HEK293 (cell line): ENCODE results near the gene PRR29.

ENCODE experiments used
- CTCF ChIA-PET: fragments of 350-600 bp; formaldehyde crosslinking; extraction: SDS; loops from one replicate; lab custom pipeline; 2021; ENCODE audit warnings: antibody characterized with exemption; lab: Yijun Ruan, JAX
- POLR2A ChIA-PET: fragments of 300-600 bp; formaldehyde crosslinking; extraction: SDS; loops from one replicate; lab custom pipeline; 2020; ENCODE audit warnings: antibody characterized with exemption, inconsistent platforms; lab: Yijun Ruan, JAX
- H3K27ac ChIP-seq: fragments of 200-500 bp; sonication (Bioruptor generic); 2 replicates; pipeline ENCODE4 v1.5.1; 2014; ENCODE audit warnings: low read depth, low read length, control low read depth, inconsistent platforms; ENCODE audit errors: extremely low read depth
- H3K36me3 ChIP-seq, 2 experiments: fragments of 200-500 bp in 1 of 2; sonication (Bioruptor generic) in 1 of 2; 1 replicate in 1 of 2; 2 replicates in 1 of 2; pipeline ENCODE4 v1.5.1; 2014 to 2017; ENCODE audit warnings: inconsistent platforms in 2 of 2, low read length in 2 of 2; ENCODE audit not compliant: control insufficient read depth in 2 of 2, insufficient read depth in 1 of 2
- H3K4me1 ChIP-seq: fragments of 200-500 bp; sonication (Bioruptor generic); 2 replicates; pipeline ENCODE4 v1.5.1; 2014; ENCODE audit warnings: mild to moderate bottlenecking, low read length, inconsistent platforms; ENCODE audit not compliant: control insufficient read depth, insufficient read depth
- H3K4me3 ChIP-seq: 2 replicates; pipeline ENCODE4 v1.5.1; 2011; ENCODE audit warnings: low read depth, mild to moderate bottlenecking, control low read depth, low read length, moderate library complexity
- H3K9me3 ChIP-seq: fragments of 200-500 bp; sonication (Bioruptor generic); 2 replicates; pipeline ENCODE4 v1.5.1; 2014; ENCODE audit warnings: low read depth, low read length, inconsistent platforms; ENCODE audit not compliant: control insufficient read depth, insufficient read depth
- ATF2 ChIP-seq: fragments of 450-650 bp; formaldehyde crosslinking; IDR thresholded peaks from 2 replicates; pipeline ENCODE4 v1.5.1; 2016; ENCODE audit warnings: missing biosample characterization, missing genetic modification characterization, low read depth
- HOXC10 ChIP-seq: sonication (generic); formaldehyde crosslinking; IDR thresholded peaks from 2 replicates; pipeline ENCODE4 v1.8.1; 2023; ENCODE audit warnings: mild to moderate bottlenecking, missing genetic modification reagents
- OSR2 ChIP-seq: fragments of 450-650 bp; formaldehyde crosslinking; IDR thresholded peaks from 2 replicates; pipeline ENCODE4 v1.5.1; 2016; ENCODE audit warnings: missing biosample characterization, missing genetic modification characterization
- RBAK ChIP-seq: fragments of 450-650 bp; formaldehyde crosslinking; IDR thresholded peaks from 2 replicates; pipeline ENCODE4 v1.5.1; 2016; ENCODE audit warnings: missing biosample characterization, missing genetic modification characterization
- TRIM28 ChIP-seq: IDR thresholded peaks from 2 replicates; pipeline ENCODE4 v1.6.1; 2011; ENCODE audit warnings: low read length, control low read depth, borderline replicate concordance
- ZBTB6 ChIP-seq: fragments of 450-650 bp; formaldehyde crosslinking; IDR thresholded peaks from 2 replicates; pipeline ENCODE4 v1.5.1; 2017; ENCODE audit warnings: missing biosample characterization, missing genetic modification characterization
- ZIC2 ChIP-seq: fragments of 450-650 bp; formaldehyde crosslinking; IDR thresholded peaks from 2 replicates; pipeline ENCODE4 v1.5.1; 2016; ENCODE audit warnings: missing biosample characterization, missing genetic modification characterization
- ZNF114 ChIP-seq: fragments of 450-650 bp; formaldehyde crosslinking; IDR thresholded peaks from 2 replicates; pipeline ENCODE4 v1.5.0; 2017; ENCODE audit warnings: missing biosample characterization, missing genetic modification characterization
- ZNF132 ChIP-seq: fragments of 450-650 bp; formaldehyde crosslinking; IDR thresholded peaks from 2 replicates; pipeline ENCODE4 v1.5.1; 2017; ENCODE audit warnings: missing biosample characterization, missing genetic modification characterization, borderline replicate concordance
- ZNF138 ChIP-seq: fragments of 450-650 bp; formaldehyde crosslinking; IDR thresholded peaks from 2 replicates; pipeline ENCODE4 v1.5.1; 2016; ENCODE audit warnings: missing biosample characterization, missing genetic modification characterization, borderline replicate concordance
- ZNF19 ChIP-seq: fragments of 450-650 bp; formaldehyde crosslinking; IDR thresholded peaks from 2 replicates; pipeline ENCODE4; 2016; ENCODE audit warnings: missing biosample characterization, missing genetic modification characterization, low read depth
- ZNF221 ChIP-seq: fragments of 450-650 bp; formaldehyde crosslinking; IDR thresholded peaks from 2 replicates; pipeline ENCODE4 v1.5.1; 2017; ENCODE audit warnings: missing biosample characterization, missing genetic modification characterization, borderline replicate concordance
- ZNF223 ChIP-seq: fragments of 450-650 bp; formaldehyde crosslinking; IDR thresholded peaks from 2 replicates; pipeline ENCODE4 v1.5.1; 2016; ENCODE audit warnings: missing biosample characterization, missing genetic modification characterization
- ZNF24 ChIP-seq: fragments of 450-650 bp; formaldehyde crosslinking; IDR thresholded peaks from 2 replicates; pipeline ENCODE4 v1.5.1; 2016; ENCODE audit warnings: missing biosample characterization, missing genetic modification characterization
- ZNF280D ChIP-seq: fragments of 450-650 bp; formaldehyde crosslinking; IDR thresholded peaks from 2 replicates; pipeline ENCODE4 v1.5.1; 2016; ENCODE audit warnings: missing biosample characterization, missing genetic modification characterization
- ZNF311 ChIP-seq: fragments of 450-650 bp; formaldehyde crosslinking; IDR thresholded peaks from 2 replicates; pipeline ENCODE4 v1.5.1; 2017; ENCODE audit warnings: missing biosample characterization, missing genetic modification characterization, borderline replicate concordance
- ZNF404 ChIP-seq: fragments of 450-650 bp; formaldehyde crosslinking; IDR thresholded peaks from 2 replicates; pipeline ENCODE4 v1.5.1; 2017; ENCODE audit warnings: missing biosample characterization, missing genetic modification characterization
- ZNF423 ChIP-seq: fragments of 450-650 bp; formaldehyde crosslinking; IDR thresholded peaks from 2 replicates; pipeline ENCODE4 v1.5.1; 2016; ENCODE audit warnings: missing biosample characterization, missing genetic modification characterization
- ZNF521 ChIP-seq: fragments of 450-650 bp; formaldehyde crosslinking; IDR thresholded peaks from 2 replicates; pipeline ENCODE4 v1.5.1; 2017; ENCODE audit warnings: missing biosample characterization, mild to moderate bottlenecking, missing genetic modification characterization
- ZNF571 ChIP-seq: fragments of 450-650 bp; formaldehyde crosslinking; IDR thresholded peaks from 2 replicates; pipeline ENCODE4 v1.5.0; 2017; ENCODE audit warnings: missing biosample characterization, missing genetic modification characterization
- ZNF610 ChIP-seq: fragments of 450-650 bp; formaldehyde crosslinking; IDR thresholded peaks from 2 replicates; pipeline ENCODE4 v1.5.1; 2016; ENCODE audit warnings: missing biosample characterization, missing genetic modification characterization, borderline replicate concordance
- ZNF658 ChIP-seq: fragments of 450-650 bp; formaldehyde crosslinking; IDR thresholded peaks from 2 replicates; pipeline ENCODE4; 2016; ENCODE audit warnings: missing biosample characterization, missing genetic modification characterization
- ZNF664 ChIP-seq: fragments of 450-650 bp; formaldehyde crosslinking; IDR thresholded peaks from 2 replicates; pipeline ENCODE4 v1.5.1; 2016; ENCODE audit warnings: missing biosample characterization, missing genetic modification characterization
- ZNF747 ChIP-seq: fragments of 450-650 bp; formaldehyde crosslinking; IDR thresholded peaks from 2 replicates; pipeline ENCODE4 v1.5.1; 2016; ENCODE audit warnings: missing biosample characterization, missing genetic modification characterization
- ZNF785 ChIP-seq: fragments of 450-650 bp; formaldehyde crosslinking; IDR thresholded peaks from 2 replicates; pipeline ENCODE4 v1.5.1; 2016; ENCODE audit warnings: missing biosample characterization, missing genetic modification characterization
- ZNF837 ChIP-seq: fragments of 450-650 bp; formaldehyde crosslinking; IDR thresholded peaks from 2 replicates; pipeline ENCODE4 v1.5.1; 2016; ENCODE audit warnings: missing biosample characterization, missing genetic modification characterization

Gene PRR29

GRCh38 chr17:63995626-63996025 is 2.5 kb upstream of the PRR29 start:
- no peak overlapping the region for H3K27ac ChIP-seq
- ChIA-PET POLR2A (no interaction called here), CTCF (interaction anchor here (0.7 kb wide), 1 partner anchor 30 kb away, joined by 3 read pairs; no protein-coding TSS in a partner anchor)
- H3K4me3 ChIP-seq = no peak overlapping the region
- no peaks in the 10 kb centered on the region for H3K36me3 ChIP-seq
- no peaks in the 10 kb centered on the region for H3K9me3 ChIP-seq
- H3K4me1 ChIP-seq = no peaks in the 10 kb centered on the region
- TF ChIP-seq ZNF664 (tag by site-specific recombination) (no peak), ZNF223 (tag by site-specific recombination) (no peak), ATF2 (tag by site-specific recombination) (no peak), OSR2 (tag by site-specific recombination) (no peak), ZNF138 (no peak), ZNF404 (tag by site-specific recombination) (no peak), ZIC2 (tag by site-specific recombination) (no peak), ZNF658 (tag by site-specific recombination) (no peak)

GRCh38 chr17:63996430-63997182 is 1.5 kb upstream of the PRR29 start:
- POLR2A ChIA-PET = no interaction called here
- TF ChIP-seq ZNF132 (tag by site-specific recombination) (no peak), ZNF423 (tag by site-specific recombination) (no peak)
- CTCF ChIA-PET = interaction anchor here (0.5 kb wide), 1 partner anchor 104 kb away, joined by 3 read pairs; no protein-coding TSS in a partner anchor
- H3K27ac ChIP-seq = no peak overlapping the region
- H3K4me1 ChIP-seq = no peaks in the 10 kb centered on the region
- no peaks in the 10 kb centered on the region for H3K9me3 ChIP-seq
- no peaks in the 10 kb centered on the region for H3K36me3 ChIP-seq
- no peak overlapping the region for H3K4me3 ChIP-seq

- Histone ChIP-seq H3K4me1 (no peaks in the 10 kb centered on the region), H3K9me3 (no peaks in the 10 kb centered on the region), H3K27ac (no peak overlapping the region), H3K36me3 (no peaks in the 10 kb centered on the region), H3K4me3 (no peak overlapping the region)
- POLR2A ChIA-PET = no interaction called here
- TF ChIP-seq RBAK (tag by site-specific recombination) = no peak
- TF ChIP-seq ZNF132 (tag by site-specific recombination) = no peak
- TF ChIP-seq HOXC10 (CRISPR knock-in tag) = no peak
- TF ChIP-seq ZNF280D (tag by site-specific recombination) = no peak
- TF ChIP-seq TRIM28 = no peak
- TF ChIP-seq ZNF785 (tag by site-specific recombination) = no peak
- no peak for TF ChIP-seq ZNF521 (tag by site-specific recombination)
- TF ChIP-seq ZNF24 (tag by site-specific recombination) = no peak
- TF ChIP-seq ZNF610 (tag by site-specific recombination) = no peak
- TF ChIP-seq ZNF658 (tag by site-specific recombination) = no peak
- TF ChIP-seq ZBTB6 = no peak
- TF ChIP-seq ZNF311 (tag by site-specific recombination) = no peak
- TF ChIP-seq ZNF221 (tag by site-specific recombination) = no peak
- no peak for TF ChIP-seq ZNF19 (tag by site-specific recombination)
- no peak for TF ChIP-seq ZNF747 (tag by site-specific recombination)
- TF ChIP-seq ZNF837 (tag by site-specific recombination) = no peak
- TF ChIP-seq ZNF114 (tag by site-specific recombination) = no peak
- TF ChIP-seq ZNF571 (tag by site-specific recombination) = no peak
- CTCF ChIA-PET = interaction anchor here (0.5 kb wide), 1 partner anchor 105 kb away, joined by 3 read pairs; no protein-coding TSS in a partner anchor
Observed at GRCh38 chr17:63997341-63998048, 656 bp upstream of the PRR29 start.
